ENCODE results near the gene ACBD6.

ACBD6 gene

DNA sequence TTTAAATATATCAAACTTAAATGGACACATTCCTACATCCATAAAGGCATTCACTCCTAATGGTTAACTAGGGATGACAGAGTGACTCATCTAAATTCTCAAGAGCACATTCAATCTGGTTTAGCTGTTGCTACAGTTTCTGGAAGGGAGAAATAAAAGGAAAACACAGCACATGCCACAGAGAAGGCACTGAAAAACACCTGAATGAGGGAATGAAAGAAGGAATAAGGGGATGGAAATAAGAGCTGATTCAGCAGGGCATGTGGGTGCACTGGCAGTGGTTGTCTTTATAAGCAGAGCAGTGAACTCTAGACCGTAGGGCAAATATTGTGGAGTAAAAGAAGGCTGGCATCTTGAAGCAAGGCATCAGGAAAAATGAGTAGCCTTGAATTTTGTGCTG lies 193.0 kb downstream of the ACBD6 start:
- no peak for DNase-seq (ENCODE audit: extremely low read depth in 1 of 2, low read depth in 1 of 2)

GRCh38 chr1:180301135-180301742 lies 201.1 kb downstream of the ACBD6 start:
- no peak for DNase-seq (ENCODE audit: extremely low read depth in 1 of 2, low read depth in 1 of 2)

DNA sequence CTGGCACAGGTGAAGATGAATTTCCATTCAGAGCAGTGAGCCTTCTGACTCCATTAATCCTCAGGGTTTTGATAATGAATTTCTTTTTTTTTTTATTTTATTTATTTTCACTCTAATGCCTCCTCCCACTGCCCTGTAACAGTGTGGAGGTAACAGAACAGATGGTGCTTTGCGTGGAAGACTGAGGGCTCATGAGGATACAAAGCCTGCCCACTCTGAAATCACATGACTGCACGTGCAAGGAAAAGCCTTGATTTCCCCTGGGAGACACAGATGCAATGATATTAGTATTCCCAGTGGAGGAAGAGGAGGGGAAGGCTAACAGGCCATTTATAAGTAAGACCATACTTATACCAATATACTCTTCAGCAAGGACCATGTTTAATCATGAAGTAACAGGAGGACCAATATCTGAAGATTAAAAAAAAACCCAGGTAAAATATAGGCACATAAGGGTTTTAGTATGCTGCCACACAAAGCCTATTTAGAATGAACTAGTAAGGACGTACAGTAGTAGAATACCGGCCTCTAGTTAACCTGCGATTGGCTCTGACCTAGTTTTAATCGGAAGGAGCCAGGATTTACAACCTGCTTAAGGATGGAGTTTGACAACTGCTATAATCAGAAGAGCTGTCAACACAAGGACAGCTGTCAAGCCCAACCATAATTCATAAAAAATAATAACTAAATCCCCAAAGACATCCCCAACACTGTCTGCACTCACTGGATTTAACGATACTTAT lies 202.7 kb downstream of the ACBD6 start:
- DNase-seq (ENCODE audit: extremely low read depth in 1 of 2, low read depth in 1 of 2): no peak

- DNase-seq (ENCODE audit: extremely low read depth in 1 of 2, low read depth in 1 of 2): no peak
Measured at GRCh38 chr1:180295999-180296398, 206.4 kb downstream of the ACBD6 start.

DNA sequence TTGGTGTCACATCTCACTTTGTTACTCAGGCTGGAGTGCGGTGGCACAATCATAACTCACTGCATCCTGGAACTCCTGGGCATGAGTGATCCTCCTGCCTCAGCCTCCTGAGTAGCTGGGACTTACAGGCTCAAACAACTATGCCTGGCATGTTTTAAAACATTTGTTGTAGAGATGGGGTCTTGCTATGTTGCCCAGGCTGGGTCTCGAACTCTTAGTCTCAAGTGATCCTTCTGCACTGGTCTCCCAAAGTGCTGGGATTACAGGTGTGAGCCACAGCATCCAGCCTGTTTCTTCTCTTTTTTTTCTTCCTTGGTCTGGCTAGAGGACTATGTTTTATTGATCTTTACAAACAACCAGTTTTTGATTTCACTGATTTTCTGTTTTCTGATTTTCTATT lies 207.7 kb downstream of the ACBD6 start:
- no peak for DNase-seq (ENCODE audit: extremely low read depth in 1 of 2, low read depth in 1 of 2)

DNA sequence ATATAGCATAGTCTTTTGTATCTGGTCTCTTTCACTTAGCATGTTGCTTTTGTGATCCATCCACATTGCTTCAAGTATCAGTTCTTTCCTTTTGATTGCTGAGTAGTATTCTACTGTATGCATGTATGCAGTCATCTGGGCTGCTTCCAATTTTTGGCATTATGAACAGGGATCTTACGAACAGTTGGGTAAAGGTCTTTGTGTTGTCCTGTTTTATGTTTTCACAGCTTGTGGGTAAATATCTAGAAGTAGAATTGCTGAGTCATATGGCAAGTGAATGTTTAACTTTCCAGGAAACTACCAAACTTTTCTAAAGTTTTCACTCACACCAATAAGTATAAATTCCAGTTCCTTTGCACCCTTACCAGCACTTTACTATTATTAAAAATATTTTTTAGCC lies 211.4 kb downstream of the ACBD6 start:
- no peak for DNase-seq (ENCODE audit: extremely low read depth in 1 of 2, low read depth in 1 of 2)

- DNase-seq (ENCODE audit: extremely low read depth in 1 of 2, low read depth in 1 of 2): no peak
Measured at GRCh38 chr1:180290265-180291001, 211.9 kb downstream of the ACBD6 start.

- DNase-seq (ENCODE audit: extremely low read depth in 1 of 2, low read depth in 1 of 2): no peak
Measured at GRCh38 chr1:180288940-180289339, 213.4 kb downstream of the ACBD6 start.

DNA sequence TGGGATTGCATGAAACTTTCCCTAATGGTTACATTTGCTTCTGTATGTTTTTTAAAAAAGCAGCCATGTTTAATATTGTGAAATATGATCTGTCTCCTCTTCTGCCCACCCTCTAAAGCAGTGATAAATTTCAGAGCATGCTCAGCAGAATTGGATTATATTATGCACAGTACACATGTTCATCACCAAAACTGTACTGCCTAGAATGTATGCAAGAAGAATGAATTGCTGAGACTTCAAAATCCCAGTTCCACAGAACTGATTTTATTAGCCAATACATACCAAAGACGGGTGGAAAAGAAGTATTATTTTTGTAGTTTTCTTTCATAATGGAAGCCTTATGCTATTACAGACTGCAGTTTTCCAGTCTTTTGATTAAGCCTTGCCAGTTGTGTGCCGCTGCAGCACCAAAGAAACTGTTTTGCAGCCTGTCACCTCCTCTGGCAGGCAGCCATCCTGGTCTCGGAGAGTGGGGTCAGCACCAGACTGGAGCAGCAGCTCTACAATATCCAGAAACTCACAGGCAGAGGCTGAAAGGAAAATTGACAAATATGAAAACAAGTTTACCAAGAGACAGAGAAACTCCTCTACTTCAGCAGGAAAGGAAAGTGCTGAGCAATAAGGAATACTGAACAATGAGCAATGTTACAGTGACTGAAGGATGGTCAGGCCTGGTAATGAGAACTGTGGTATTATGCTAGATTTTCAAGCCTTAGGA lies 214.2 kb downstream of the ACBD6 start:
- no peak for DNase-seq (ENCODE audit: extremely low read depth in 1 of 2, low read depth in 1 of 2)

DNA sequence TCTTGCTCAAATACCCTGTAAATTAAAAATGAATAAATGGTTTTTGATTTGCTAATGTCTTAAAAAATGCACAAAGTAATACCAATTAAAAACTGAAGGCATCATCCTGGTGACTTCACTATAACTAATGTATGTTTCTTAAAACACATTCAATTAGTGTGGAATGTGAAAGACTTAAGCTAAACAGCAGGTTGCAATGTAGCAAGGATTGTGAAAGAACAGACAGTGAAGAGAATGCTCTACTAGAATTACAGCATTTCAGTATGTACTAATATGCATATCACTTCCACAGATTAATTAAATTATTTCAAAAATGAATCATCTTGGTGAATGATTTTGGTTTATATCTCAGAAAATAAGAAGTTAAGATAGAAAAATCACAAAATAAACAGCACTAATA lies 216.0 kb downstream of the ACBD6 start:
- DNase-seq (ENCODE audit: extremely low read depth in 1 of 2, low read depth in 1 of 2): no peak

DNA sequence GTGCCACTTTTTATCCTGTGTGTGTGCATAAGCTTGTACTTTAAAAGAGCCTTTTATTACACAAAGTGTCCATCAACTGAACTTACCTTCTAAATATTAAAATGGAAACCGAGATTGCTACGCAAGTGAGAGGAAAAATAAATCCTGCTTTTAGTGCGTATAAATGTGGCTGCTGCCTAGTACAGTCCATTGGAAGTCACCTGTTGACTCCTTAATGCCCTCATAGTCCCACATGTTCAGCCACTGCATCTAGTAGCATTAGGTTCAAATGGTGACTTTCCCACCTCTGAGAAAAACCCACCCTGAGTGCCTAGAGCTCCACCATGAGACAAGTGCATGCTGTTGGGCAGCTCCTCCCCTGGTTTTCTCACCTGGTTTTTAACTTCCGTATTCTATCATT lies 219.3 kb downstream of the ACBD6 start:
- DNase-seq (ENCODE audit: extremely low read depth in 1 of 2, low read depth in 1 of 2): no peak

GRCh38 chr1:180282401-180283044 lies 219.9 kb downstream of the ACBD6 start:
- DNase-seq (ENCODE audit: extremely low read depth in 1 of 2, low read depth in 1 of 2): no peak

- DNase-seq (ENCODE audit: extremely low read depth in 1 of 2, low read depth in 1 of 2): no peak
Measured at GRCh38 chr1:180281490-180281889, 220.9 kb downstream of the ACBD6 start.

DNA sequence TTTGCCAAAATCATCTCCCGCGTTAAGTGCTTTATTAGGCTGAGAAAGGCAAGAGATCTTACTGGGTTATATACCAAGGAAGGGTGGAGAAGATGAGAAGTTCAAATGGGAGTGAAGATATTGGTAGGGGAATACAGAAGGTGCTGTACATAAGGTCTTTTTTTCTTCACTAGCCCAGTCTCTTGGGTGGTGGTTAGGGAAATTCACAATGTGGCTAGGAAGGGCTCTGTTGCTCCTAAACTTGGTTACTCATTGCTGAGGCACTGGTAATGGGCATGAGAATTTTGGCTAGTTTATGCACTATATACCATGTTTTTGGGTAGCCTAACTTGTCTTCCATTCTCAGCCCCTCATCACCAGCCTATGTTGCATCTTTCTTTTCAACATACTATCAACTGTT lies 221.8 kb downstream of the ACBD6 start:
- no peak for DNase-seq (ENCODE audit: extremely low read depth in 1 of 2, low read depth in 1 of 2)

DNA sequence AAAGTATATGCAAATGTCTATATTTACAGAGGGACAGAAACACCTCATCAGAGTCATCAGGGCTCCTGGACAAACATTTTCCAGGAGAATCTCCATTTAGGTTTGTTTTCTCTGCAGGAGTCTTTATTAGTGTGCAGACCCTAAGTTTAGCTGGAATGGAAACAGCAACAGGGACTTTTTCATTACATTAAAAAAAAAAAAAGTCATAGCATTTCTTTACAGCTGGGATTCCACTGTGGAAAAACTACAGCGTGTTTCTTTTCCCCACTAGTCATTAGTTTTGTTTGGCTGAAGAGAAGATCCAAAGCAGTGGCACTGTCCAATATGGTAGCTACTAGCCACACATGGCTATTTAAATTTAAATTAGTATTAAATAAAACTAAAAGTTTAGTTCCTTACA lies 222.7 kb downstream of the ACBD6 start:
- no peak for DNase-seq (ENCODE audit: extremely low read depth in 1 of 2, low read depth in 1 of 2)

- DNase-seq (ENCODE audit: extremely low read depth in 1 of 2, low read depth in 1 of 2): no peak
Measured at GRCh38 chr1:180278596-180279395, 223.6 kb downstream of the ACBD6 start.

GRCh38 chr1:180278194-180278515 lies 224.2 kb downstream of the ACBD6 start:
- no peak for DNase-seq (ENCODE audit: extremely low read depth in 1 of 2, low read depth in 1 of 2)

- DNase-seq (ENCODE audit: extremely low read depth in 1 of 2, low read depth in 1 of 2): no peak
Measured at GRCh38 chr1:180277476-180278193, 224.7 kb downstream of the ACBD6 start.

DNA sequence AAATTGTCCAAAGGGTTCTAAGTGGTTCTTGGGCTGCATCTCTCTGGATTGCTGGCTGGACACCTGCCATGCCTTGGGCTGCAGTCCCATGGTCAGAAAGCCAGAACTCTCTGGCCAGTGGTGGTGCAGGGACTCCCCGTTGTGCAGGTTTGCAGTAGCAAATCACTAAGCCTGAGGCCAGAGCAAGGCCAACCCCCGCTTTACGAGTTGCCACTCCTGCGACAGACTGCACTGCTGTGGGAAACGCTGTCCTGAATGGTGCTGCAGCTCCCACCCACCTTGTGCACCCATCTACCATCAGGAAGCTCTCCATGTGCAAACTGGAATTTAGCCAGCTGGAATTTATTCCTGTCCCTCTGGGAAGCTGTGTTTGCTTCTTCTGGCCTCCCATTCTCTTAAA lies 226.7 kb downstream of the ACBD6 start:
- no peak for DNase-seq (ENCODE audit: extremely low read depth in 1 of 2, low read depth in 1 of 2)

DNA sequence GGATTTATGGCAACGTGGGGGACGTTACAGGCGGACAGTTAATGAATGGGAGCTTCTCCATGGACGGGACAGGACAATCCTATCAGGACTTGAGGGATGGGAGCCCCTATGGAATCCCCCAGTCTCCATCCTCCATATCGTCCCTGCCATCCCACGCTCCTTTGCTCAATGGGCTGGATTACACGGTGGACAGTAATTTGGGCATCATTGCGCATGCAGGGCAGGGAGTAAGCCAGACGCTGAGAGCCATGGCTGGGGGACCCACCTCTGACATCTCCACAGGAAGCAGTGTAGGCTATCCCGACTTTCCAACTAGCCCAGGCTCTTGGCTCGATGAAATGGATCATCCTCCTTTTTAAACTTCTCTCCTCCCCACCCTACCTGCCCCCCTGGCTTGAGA lies 228.2 kb downstream of the ACBD6 start:
- no peak for DNase-seq (ENCODE audit: extremely low read depth in 1 of 2, low read depth in 1 of 2)

All from activated CD8-positive, alpha-beta memory T cell treated with anti-CD3 and anti-CD28 coated beads for 1 hour (primary cell).